Measurements from ENCODE around the gene EAPP.
"Not testable (repeated sequence)": the region's sequence is repeated elsewhere in the genome, so short reads cannot be mapped to it uniquely, and the experiment has no call there.

The EAPP gene, protein sequence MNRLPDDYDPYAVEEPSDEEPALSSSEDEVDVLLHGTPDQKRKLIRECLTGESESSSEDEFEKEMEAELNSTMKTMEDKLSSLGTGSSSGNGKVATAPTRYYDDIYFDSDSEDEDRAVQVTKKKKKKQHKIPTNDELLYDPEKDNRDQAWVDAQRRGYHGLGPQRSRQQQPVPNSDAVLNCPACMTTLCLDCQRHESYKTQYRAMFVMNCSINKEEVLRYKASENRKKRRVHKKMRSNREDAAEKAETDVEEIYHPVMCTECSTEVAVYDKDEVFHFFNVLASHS

GRCh38 chr14:34539407-34540180 lies at the start of gene EAPP:
Gene EAPP, minus strand, starts transcription at chr14:34539701. Its CDS starts 73 bp downstream, at chr14:34539628.
- DNase-seq = peak; percentile 97

GRCh38 chr14:34583525-34583924 lies 44.0 kb upstream of the EAPP start:
- no peak for DNase-seq

DNA sequence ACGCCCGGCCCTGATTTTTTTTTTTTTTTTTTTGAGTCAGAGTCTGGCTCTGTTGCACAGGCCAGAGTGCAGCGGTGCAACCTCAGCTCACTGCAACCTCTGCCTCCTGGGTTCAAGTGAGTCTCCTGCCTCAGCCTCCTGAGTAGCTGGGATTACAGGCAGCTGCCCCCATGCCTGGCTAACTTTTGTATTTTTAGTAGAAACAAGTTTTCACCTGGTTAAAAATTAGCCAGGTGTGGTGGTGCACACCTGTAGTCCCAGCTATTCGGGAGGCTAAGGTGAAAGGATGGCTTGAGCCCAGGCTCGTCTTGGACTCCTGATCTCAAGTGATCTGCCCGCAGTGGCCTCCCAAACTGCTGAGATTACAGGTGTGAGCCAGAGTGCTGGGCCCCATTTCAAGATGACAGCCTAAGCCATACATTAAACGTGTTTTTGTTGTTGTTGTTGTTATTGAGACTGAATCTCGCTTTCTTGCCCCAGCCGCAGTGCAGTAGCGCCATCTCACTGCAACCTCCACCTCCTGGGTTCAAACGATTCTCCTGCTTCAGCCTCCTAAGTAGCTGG lies 42.7 kb upstream of the EAPP start:
- no peak for DNase-seq

DNA sequence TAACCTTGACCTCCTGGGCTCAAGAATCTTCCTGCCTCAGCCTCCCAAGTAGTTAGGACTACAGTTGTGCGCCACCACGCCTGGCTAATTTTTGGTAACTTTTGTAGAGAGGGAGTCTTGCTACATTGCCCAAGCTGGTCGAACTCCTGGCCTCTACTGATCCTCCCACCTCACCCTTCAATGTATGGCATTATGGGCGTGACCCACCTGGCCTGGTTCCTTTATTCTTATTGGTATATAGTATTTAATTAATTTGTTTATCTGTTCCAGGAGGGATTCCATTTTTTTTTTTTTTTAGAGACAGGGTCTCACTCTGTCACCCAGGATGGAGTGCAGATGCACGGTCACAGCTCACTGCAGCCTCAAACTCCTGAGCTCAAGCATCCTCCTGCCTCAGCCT lies 40.9 kb upstream of the EAPP start:
- no peak for DNase-seq

GRCh38 chr14:34571771-34572170 lies 32.3 kb upstream of the EAPP start:
- no peak for DNase-seq

DNA sequence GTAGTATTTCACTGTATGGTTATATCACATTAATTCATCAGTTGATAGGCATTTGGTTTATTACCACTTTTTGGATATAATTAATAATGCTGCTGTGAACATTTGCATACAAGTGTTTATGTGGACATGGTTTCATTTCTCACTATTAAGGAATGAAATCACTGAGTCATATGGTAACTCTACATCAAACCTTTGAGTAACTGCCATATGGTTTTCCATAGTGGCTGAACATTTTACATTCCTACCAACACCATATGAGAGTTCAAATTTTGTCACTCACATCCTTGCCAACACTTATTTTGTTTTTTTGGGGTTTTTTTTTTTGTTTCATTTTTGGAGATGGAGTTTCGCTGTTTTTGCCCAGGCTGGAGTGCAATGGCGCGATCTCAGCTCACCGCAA lies 30.2 kb upstream of the EAPP start:
- DNase-seq = no peak

DNA sequence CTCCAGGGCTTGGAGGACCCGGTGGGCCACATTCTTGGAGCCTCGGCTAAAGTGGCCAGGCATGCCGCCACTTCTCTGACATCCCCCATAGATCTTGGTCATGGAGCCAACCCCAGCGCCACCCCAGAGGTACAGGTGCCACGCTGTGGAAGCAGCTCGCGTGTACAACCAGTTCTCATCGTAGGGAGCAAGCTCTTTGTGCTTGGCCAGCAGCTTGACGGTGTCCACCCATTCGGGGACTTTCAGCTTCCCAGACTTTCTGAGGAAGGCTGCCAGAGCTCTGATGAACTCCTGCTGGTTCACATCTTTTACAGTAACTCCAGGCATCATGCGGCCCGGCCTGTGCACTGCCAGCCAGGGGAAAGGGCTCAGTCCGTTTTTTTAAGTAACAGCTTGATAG lies 29.3 kb upstream of the EAPP start:
- DNase-seq = no peak

DNA sequence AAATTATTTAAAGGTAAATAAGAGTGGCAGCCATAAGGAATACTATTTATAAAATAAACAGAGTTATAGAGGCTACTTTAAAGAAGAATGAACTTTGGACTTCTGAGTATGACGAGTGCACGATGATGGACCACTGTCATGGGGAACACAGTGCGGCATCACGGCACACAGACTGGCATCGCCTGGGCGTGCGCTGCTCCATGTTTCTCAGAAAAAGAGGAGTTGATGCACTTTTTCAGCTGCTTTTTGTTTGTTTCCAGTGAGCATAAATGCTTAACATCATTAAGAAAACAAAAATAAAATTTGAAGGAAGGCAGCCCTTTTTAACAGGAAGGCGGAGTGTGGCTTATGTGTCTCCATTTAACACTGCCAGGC lies 23.3 kb upstream of the EAPP start:
- no peak for DNase-seq

GRCh38 chr14:34562037-34562775 lies 22.7 kb upstream of the EAPP start:
- DNase-seq = not testable (repeated sequence)

GRCh38 chr14:34556498-34556829 lies 17.0 kb upstream of the EAPP start:
- not testable (repeated sequence) for DNase-seq

- not testable (repeated sequence) for DNase-seq
These were observed 16.3 kb upstream of the EAPP start for GRCh38 chr14:34555583-34556497.

GRCh38 chr14:34554540-34555250 lies 15.2 kb upstream of the EAPP start:
- no peak for DNase-seq

DNA sequence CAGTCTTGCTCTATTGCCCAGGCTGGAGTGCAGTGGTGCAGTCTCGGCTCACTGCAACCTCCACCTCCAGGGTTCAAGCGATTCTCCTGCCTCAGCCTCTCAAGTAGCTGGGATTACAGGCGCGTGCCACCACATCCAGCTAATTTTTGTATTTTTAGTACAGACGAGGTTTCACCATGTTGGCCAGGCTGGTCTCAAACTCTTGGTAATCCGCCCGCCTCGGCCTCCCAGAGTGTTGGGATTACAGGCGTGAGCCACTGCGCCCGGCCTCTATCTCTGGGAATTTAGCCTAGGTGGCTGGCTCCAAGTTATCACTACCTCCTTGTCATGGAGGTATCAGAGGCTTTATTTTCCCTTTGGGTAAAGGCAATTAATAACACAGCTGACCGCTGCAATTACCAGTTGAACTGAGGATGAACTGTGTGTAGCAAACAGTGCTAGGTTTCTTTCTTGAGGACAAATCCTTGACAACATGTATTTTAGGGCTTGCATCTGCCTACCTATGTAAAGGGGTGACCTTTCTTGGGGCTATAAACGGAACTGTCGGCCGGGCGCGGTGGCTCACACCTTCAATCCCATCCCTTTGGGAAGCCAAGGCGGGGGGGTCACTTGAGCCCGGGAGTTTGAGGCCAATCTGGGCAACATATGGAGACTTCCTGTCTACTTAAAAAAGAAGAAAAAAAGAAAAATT lies 9.9 kb upstream of the EAPP start:
- not testable (repeated sequence) for DNase-seq

- no peak for DNase-seq
These were observed 9.0 kb upstream of the EAPP start for GRCh38 chr14:34548472-34548981.

GRCh38 chr14:34547136-34547520 lies 7.6 kb upstream of the EAPP start:
- DNase-seq = not testable (repeated sequence)

DNA sequence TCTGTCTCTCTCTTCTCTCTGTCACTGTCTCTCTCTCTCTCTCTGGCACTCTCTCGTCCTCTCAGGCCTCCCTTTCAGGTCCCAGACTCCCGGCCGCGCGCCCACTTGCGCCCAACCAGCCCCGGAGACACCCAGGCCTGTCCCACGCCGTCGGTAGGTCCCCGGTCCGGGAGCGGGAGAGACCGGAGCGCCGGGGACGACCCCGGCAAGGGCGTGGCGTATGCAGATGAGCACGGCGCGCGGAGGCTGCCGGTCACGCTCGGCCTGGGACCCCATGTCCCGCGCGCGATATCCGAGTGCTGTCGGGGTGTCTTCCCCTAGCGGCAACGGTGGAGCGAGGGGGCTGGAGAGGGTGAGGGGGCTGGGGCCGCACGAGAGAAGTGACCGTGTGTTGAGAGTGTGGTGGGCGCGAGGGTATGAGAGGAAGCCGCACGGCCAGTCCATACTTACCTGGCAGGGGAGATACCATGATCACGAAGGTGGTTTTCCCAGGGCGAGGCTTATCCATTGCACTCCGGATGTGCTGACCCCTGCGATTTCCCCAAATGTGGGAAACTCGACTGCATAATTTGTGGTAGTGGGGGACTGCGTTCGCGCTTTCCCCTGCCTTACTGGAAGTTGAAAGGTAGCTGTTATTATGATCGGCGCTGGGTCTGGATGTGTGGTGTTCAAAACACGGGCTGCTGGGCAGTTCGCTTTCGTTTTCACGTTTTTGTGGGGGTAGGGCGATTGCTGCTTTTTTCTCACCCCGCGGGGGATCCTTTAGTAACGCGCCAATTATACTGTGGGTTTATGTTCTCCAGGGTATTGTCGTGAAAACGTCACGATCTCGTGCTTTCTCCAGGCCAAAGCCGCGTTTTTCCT lies 7.0 kb upstream of the EAPP start:
- DNase-seq = not testable (repeated sequence)

DNA sequence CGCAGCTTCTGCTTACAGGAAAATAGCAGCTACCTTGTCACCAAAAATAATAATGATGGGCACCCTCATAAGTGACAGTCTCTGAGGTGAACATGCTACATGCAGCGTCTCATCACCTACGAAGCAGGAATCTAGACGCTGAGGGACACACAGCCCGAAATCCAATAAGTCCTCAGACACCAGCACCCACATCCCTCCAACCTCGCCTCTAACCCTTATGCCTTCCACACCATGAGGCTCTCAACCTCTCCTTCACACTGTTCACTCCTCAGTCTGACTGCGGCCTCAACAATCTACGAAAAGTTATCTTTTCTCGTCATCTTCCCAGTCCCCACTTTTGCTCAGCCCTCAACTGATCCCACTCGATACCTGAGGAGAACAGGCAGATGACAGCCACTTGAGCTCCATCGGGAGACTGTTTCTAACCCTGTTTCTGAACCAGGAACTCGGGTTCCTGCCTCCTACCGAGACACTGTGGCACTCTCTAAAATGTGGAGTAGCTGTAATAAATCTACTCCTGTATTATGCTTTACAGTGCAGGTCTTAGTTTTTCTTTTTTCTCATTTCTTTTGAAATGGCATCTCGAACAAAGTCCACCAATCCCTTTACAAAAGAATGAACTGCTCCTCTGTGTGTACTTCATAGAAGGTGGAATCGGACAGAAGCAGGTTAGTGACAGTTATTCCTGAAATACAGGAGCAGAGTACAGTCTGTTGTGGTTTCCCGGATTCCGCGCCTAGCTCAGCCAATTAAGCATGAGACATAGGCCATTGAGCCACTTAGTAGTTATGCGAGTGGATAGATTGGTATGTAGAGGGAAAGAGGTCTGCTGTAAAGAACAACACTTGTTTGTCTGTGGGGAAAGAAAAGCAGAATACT lies 919 bp upstream of the EAPP start:
- DNase-seq = not testable (repeated sequence)

DNA sequence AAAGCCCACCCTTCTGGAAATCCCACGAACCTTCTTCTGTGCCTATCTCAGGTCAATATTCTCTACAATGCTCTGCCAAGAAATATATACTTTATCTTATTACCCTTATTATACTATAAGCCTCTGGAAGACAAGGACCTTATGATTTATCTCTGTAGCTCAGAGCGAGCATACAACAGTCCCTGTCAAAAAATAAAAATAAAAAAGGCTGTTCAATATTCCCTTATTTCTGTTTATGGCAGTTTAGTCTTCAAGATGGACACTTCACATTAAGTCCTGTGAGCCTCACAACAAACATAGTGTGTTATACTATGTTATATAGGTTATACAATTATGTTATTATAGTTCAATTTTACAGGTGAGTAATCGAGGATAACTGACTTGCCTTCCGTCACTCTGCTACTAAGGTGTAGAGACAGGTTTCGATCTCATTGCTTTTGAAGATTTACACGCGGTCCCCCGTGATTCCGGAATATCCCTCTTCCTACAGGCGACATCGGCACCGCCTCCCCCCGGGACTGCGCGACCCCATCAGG lies 562 bp downstream of the EAPP start:
- peak; percentile 13 for DNase-seq

GRCh38 chr14:34538096-34538495 lies 1.4 kb downstream of the EAPP start:
- not testable (repeated sequence) for DNase-seq

Measured in hematopoietic multipotent progenitor cell treated with erythropoietin and hydrocortisone succinate and interleukin-3 and kit ligand, for 8 days (in vitro differentiated cells).